Left cardiac atrium (tissue), 4 donors: ENCODE measurements around the gene TM7SF3. TPM values are rescaled to one million over a fixed set of nuclear protein-coding genes. Genes with fewer than 3 reads are reported as not detected.
"Not testable (repeated sequence)": the region's sequence is repeated elsewhere in the genome, so short reads cannot be mapped to it uniquely, and the experiment has no call there.

Experiments
- ATAC-seq, 2 donors: fragments of 200-7000 bp; cut with Tn5 transposase; one replicate each; pipeline ENCODE4 v1.9.1; 2020; ENCODE audit warnings: mild to moderate bottlenecking in 2 of 2, moderate library complexity in 2 of 2
- DNase-seq: peaks from one replicate; pipeline ENCODE4 v3.0.0-alpha.2; 2020
- intact Hi-C, 2 donors: fragments of 100-400 bp; cut with DNase I; formaldehyde crosslinking; loops; one replicate each; pipeline versions ENCODE4 v1.14.1 to v1.15.1; 2022 to 2023
- total RNA-seq, 2 donors: library from RNA; stranded (reverse); fragmentation: NEBNext Ultra II Directional; extraction: Animal tissue kit (Norgen Biotek cat#: 25700); gene quantifications; one replicate each; pipeline ENCODE4 v1.2.1, GENCODE V29; 2021
- donor health status: DM: no; HTN: yes; CAD: no.
- donor health status: DM: no; HTN: yes; CAD: no; lungs with severe emphysema.
- donor health status: DM: yes; HTN: yes; CAD: no.
- donor health status: Dilated cardiomyopathy.

Gene TM7SF3
- total RNA-seq, 2 donors from 2014 or later: 20.4 to 31.2 TPM

DNA sequence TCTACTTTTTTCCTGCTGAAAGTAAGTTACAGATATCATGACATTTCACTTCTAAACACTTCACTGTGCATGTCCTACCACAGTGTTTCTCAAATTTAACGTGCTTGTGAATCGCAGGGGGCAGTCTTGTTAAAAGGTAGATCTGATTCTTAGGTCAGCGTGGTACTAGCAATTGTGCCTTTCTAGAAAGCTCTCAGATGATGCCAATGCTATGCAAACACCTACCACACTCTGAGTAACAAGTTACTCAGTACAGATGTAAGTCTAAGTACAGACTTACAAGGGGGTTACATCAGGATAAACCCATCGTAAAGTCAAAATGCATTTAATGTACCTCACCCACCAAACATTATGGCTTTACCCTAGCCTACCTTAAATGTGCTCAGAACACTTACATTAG lies 22.4 kb downstream of the TM7SF3 start:
- intact Hi-C loops: no loop called here
- no peak for ATAC-seq
- no peak for DNase-seq

DNA sequence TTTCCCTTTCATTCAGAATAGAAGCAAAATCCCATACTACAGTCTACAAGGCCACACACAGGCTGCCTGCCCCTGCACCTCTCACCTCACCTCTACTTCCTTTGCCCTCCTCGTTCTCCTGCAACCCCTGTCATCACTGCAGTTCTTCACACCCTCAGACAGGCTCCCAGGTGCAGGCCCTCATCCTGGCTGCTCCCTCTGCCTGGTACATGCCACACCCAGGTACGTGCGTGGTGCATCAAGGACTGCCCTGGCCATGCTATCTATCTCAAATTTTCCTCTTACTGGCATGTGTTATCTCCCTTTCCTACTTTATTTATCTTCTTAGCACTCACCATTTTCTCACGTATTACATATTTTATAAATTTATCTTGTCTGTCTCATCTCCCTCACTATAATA lies 24.3 kb downstream of the TM7SF3 start:
- intact Hi-C loops: no loop called here
- DNase-seq: no peak
- peak; percentile 72 to 94 for ATAC-seq

DNA sequence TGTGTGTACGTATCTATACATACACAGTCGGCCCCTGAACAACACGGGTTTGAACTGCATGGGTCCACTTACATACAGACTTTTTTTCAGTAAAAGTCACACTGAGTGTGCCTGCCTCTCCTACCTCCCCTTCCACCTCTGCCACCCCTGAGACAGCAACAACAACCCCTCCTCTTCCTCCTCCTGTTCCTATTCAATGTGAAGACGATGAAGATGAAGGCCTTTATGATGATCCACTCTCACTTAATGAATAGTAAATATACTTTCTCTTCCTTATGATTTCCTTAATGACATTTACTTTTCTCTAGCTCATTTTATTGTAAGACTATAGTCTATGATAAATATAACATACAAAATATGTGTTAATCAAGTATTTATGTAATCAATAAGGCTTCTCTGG lies 25.5 kb downstream of the TM7SF3 start:
- DNase-seq: no peak
- ATAC-seq: no peak
- intact Hi-C loops: no loop called here

DNA sequence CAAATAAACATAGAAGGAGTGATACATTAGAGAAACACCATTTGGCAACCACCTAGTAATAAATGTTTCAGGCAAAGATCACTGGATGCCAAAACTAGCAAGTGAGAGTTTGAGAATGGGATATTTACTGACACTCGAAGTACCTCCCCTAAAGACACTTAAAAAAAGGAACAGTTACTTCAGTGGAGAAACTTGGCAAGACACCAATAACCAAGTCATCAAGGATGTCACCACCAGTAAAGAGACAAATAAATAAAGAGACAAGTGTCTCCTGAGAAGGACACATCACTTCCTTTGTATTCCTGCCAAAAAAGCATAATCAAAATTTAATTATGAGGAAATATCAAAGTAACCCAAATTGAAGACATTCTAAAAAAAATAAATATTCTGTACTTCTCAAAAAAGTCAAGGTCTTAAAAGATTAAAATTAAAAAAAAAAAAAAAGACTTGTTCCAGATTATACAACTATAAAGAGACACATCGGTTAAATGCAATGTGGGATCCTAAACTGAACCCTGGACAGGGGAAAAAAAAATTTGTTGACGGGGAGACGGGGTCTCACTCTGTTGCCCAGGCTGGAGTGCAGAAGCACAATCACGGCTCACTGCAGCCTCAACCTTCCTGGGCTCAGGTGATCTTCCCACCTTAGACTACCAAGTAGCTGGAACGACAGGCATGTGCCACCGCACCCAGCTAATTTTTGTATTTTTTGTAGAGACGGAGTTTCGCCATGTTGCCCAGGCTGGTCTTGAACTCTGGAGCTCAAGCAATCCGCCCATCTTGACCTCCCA lies 26.4 kb downstream of the TM7SF3 start:
- ATAC-seq (peak; percentile 49 to 70), DNase-seq (no peak)
- intact Hi-C loops: no loop called here

DNA sequence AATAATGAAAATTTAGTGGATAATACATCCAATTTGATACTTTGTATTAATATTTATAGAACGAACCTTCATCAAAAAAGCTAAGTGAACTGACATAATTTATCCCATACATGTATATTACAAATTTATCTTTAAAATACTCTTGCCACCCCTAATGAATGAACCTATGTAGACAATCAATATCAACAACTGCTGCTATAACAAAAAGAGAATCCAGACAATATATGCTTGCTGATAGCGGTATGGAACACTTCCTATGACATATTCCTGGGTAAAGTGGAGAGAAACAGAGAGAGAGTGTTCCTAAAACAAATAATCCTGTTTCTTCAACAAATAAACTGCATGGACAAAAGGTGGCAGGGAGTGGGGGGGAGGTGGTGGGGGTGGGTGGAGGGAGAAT lies 31.3 kb downstream of the TM7SF3 start:
- ATAC-seq: no peak
- no peak for DNase-seq
- intact Hi-C loops: no loop called here

DNA sequence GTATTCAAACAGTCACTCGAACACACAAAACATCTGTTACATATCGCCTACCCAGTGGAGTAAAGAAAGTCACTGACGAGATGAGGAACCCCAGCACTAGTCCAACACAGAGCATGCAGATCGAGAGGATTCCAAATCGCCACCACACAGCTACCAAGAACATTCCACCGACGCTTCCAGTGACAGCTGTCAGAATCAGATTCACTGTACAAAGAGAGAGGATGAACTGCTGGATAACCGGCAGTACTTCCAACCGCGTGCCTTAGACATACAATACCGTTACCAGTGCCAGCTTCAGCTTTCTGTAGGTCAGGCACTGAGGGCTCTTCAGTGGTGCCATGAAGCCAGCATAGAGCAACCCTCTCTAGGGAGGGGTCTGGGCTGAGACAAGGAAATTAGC lies 34.5 kb downstream of the TM7SF3 start:
- ATAC-seq: no peak
- intact Hi-C loops: no loop called here
- no peak for DNase-seq

DNA sequence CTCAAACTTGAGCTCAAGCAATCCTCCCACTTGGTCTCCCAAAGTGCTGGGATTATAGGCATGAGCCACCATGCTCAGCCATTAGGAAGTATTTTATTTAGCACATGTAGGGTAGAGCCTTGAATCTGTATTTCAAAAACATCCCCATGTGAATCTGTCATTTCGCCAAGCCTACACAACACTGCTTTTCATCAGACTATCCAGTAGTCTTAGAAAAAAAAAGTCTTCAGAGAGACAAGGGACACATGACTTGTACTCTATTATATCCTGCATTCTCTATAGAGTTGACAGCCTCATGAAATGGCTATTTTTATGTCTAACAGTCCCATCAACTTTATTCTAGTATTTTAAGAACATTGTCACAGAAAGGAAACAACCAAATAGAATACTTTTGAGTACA lies 35.4 kb downstream of the TM7SF3 start:
- ATAC-seq: no peak
- intact Hi-C loops: no loop called here

DNA sequence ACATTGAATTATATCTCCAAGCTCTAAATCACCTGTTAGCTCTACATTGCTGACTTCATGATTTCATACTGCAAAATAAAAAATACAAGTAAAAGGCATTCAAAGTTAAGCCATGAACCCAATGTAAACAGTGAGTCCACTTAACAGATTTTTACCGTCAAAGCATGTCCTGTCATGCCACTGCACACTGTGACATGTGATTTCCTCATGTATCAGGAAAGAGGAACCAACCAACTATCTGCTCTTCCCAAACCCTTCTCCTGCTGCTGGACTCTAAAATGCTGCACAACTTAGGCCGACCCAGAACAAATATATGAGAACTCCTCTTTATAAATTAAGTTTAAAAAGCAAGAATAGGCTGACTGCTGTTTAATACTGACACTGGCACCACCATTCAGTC lies 37.5 kb downstream of the TM7SF3 start:
- no peak for DNase-seq
- intact Hi-C loops: no loop called here
- peak in 1 of 2 donors; percentile 30 for ATAC-seq

More for the DNA sequence above, 35.4 kb downstream of the TM7SF3 start:
- DNase-seq: no peak

DNA sequence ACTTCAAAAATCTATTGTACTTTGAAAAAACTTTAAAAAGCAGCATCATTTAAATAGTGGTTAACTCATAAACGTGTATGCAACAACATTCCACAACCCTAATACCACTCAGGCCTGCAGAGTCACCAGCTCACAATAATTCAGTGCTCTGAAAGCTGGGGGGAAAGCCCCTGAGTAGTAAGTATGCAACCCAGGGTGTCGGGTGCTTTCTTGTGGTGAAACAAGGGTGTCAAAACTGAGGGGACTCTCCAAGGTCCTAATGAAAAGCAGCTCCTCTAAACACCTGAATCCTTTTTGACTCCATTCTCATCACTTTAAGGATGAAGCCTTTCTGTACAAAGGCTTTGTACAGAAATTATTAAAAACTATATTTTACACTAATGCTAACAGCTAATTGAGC lies 42.2 kb downstream of the TM7SF3 start:
- intact Hi-C loops: no loop called here
- no peak for ATAC-seq
- DNase-seq: no peak

DNA sequence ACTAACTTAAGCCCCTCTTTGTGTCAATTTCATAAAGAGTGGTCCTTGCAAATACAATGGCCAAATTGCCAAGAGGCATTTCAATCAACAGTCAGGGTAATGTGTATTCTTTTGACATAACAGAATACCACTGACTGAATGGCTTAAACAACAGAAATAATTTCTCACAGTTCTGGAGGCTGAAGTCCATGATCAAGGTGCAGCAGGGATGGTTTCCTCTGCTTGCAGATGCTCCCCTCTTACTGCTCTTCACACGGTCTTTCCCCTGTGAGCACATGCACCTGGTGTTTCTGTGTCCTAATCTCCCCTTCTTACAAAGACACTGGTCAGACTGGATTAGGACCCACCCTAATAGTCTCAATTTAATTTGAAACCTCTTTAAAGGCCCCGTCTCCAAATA lies 44.0 kb downstream of the TM7SF3 start:
- no peak for ATAC-seq
- DNase-seq: no peak
- intact Hi-C loops: no loop called here

DNA sequence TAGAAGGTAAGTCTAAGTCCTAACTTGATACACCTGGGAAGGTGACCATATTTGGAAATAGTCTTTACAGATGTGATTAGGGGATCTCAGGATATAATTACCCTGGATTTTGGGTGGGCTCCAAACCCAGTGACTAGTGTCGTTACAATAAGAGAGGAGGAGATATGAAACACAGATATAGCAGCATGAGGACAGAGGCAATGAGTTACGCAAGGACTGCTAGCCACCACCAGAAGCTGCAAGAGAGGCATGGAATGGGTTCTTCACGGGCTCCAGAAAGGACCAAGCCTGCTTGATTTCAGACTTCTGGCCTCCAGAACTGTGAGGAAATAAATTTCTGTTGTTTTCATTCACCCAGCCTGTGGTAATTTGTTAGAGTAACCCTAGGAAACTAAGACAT lies 47.3 kb downstream of the TM7SF3 start:
- ATAC-seq (no peak), DNase-seq (no peak)
- intact Hi-C loops: no loop called here

DNA sequence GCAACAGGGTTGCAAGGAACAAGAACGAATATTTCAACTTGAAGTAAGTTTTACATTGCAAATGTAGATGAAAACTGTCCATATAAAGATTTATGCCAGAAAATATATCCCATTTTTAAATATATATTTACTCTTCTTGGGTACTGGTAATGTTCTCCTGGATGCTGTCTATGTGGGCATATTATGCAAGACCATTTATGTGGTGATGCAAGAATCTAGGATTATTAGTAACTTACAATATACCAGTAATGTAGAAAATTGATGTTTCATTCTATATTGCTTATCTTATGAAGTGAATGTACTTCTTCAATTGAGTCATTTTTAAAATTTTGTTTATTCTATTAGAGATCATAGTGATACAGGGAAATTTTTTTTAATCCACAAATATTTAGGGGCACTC lies 50.8 kb downstream of the TM7SF3 start:
- intact Hi-C loops: no loop called here
- ATAC-seq (no peak), DNase-seq (no peak)

DNA sequence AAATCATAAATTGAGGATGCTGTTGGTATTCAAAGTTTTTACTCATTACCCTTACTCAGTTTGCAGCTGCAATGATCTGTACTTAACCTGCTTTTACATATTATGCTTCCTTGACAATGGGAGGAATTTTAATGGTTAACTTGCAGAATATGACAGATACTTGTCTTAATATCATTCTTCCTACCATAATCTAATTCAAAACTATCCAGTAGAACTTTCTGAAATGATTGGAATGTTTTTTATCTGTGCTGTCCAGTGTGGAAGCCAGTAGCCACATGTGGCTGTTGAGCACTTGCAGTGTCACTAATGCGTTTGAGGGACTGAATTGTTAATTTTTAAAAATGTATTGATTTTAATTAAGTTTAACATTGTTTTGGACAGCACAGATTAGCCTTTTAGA lies 52.4 kb downstream of the TM7SF3 start:
- no peak for DNase-seq
- intact Hi-C loops: no loop called here
- no peak for ATAC-seq

DNA sequence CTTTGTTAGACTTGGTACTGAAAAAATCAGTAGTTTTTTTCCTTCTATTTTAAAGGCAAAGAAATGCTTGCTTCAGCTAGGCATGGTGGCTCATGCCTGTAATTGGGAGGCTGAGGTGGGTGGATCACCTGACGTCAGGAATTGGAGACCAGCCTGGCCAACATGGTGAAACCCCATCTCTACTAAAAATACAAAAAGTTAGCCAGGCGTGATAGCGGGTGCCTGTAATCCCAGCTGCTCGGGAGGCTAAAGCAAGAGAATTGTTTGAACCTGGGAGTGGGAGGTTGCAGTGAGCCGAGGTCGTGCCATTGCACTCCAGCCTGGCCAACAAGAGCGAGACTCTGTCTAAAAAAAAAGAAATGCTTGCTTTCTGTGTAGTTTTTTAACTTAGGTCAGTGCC lies 52.8 kb downstream of the TM7SF3 start:
- intact Hi-C loops, DNase-seq, ATAC-seq: not testable (repeated sequence)

DNA sequence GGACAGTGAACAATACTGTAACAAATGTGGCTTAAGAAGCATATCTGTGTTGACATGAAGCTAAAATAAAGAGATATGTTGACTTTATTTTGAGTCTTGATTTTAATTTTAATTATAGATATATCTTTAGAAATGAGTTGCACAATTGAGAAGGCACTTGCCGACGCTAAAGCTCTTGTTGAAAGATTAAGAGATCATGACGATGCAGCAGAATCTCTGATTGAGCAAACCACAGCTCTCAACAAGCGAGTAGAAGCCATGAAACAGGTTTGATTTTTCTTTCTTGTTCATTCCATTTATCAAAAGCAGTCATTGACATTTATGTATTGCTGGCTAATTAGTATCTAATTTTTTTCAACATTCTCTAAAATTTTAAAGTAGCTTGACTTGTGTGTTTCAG lies 60.2 kb downstream of the TM7SF3 start:
- DNase-seq (no peak), ATAC-seq (no peak)
- intact Hi-C loops: no loop called here

DNA sequence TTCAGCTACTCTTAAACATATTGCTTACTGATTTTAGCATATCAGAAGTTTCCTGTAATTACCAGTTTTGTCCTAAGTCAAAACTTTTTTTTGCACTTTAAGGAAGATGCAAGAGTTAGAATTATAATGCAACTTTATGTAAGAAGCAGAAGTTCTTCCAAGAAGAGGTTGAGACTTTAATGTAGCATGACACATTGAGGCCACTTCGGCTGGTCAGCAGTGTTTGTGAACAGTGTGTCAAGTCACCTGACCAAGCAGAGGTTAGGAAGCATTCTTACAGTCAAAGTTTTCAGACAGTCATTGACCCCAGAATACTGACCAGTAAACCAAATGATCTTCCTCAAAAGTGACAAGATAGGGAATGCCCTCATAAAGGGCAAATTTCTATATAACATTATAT lies 60.7 kb downstream of the TM7SF3 start:
- intact Hi-C loops: no loop called here
- peak; percentile 55 to 68 for ATAC-seq
- DNase-seq: no peak

DNA sequence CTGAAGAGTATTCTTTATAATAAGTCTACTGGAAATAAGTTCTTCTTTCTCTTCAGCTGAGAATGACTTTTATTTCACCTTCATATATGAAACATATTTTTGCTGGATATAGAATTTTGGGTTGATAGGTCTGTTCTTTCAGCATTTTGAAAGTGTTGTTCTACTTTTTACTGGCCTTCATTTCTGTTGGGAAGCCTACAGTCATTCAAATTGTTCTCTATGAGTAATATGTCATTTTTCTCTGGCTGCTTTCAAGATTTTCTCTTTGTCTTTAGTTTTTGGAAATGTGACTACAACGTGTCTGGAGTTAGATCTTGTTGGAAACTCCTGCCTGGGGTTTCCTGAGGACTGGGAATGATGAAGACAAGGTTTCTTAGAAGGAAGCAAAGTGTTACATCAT lies 65.9 kb downstream of the TM7SF3 start:
- intact Hi-C loops: loop anchor here in 1 of 2 donors (5.0 kb wide), 1 partner anchor 64 kb away; the partner anchor contains the start of gene TM7SF3
- ATAC-seq: no peak

DNA sequence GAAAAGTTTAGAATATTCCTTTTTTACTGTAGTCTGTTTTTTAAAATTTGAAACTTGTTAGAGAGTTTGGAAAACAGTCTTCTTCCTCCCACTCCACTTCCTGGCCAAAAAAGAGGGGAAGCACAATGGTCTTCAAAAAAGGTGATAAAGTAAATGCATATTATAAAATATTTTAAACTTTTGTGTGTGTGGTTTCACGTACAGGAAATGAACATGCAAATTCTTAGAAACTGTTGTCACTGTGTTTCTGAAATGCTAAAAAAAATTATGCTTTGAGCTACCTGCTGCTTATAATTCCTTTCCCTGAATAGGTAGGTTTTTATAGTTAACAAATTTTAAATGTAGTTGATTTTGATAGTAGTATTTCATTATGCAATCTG lies 73.0 kb downstream of the TM7SF3 start:
- intact Hi-C loops: no loop called here
- ATAC-seq (no peak), DNase-seq (no peak)

More for the DNA sequence above, 65.9 kb downstream of the TM7SF3 start:
- no peak for DNase-seq

DNA sequence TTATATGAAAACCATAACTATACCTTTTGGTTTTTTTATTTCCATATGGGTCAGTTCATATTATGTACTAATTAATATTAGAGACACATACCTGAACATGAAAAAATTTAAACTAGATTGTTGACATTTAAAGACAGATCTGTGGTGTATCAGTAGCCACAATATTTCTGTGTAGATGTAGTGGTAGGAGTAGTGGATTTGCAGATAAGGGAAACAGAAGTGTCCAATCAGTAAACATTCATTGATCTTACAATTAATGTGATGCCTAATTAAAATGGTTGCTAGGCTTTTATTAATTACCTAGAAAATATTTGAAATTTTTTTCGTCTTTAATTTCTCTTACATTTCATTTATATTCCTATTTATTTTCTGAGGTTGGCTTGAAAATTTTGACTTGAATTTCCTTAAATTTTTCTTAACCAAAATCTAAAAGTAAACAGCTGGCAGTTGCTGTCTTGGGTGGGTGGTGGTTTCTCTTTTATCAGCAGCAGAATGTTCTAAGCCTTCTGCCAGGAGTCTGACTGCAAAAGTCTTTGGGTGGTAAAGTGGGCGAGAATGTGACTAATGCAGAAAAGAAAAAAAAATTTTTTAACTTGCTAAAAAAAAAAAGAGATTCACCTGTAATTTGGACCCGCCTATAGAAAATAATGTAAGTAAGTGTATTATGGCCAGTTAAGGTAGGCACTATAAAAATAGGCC lies 73.5 kb downstream of the TM7SF3 start:
- DNase-seq (no peak), ATAC-seq (no peak)
- intact Hi-C loops: no loop called here

DNA sequence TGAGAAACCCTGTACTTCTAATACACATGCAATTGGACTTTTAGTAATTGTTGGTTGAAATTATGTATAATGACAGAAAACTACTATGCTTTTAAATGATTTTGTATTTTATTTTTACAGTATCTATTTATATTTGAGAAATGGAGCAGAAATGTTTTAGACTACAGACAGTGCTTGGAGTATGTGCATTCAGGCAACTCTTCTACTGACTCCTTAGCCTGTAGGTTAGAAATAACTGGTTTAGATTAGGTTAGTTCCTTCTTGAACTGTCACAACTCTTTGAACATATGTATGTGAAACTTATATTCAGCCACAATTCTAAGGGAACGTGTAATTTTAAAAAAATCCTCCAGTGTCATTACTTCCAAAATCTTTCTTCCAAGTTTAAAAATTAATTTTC lies 74.2 kb downstream of the TM7SF3 start:
- no peak for DNase-seq
- intact Hi-C loops: no loop called here
- no peak for ATAC-seq
